Colon (tissue), 2 donors: ENCODE results near the gene ETS1.

Experiments used
- FAIRE-seq: peaks from 2 replicates; lab custom pipeline; 2012; peaks lifted over from hg19 to GRCh38; lab: Jason Lieb, UNC
- donor health status: control.
- donor health status: control.

Gene ETS1

DNA sequence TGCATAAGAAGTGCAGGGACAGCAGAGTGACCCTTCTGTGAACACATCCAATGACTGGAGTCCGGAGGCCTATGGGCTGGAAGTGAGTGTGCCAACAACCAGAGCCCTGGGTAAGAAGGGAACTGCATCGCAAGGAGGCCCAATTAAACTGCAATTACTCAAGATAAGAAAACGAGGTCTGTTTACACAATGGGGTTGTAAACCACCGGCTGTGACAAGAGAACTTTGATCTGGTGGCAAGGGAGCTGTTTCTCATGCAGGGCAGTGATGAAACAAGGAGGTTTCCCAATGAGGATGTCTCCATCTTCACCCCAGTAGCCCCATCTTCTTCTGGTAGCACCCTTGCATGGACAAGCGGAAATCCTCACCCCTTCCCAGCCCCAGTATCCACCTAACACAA lies 21.5 kb downstream of the ETS1 start:
- FAIRE-seq = no peak

DNA sequence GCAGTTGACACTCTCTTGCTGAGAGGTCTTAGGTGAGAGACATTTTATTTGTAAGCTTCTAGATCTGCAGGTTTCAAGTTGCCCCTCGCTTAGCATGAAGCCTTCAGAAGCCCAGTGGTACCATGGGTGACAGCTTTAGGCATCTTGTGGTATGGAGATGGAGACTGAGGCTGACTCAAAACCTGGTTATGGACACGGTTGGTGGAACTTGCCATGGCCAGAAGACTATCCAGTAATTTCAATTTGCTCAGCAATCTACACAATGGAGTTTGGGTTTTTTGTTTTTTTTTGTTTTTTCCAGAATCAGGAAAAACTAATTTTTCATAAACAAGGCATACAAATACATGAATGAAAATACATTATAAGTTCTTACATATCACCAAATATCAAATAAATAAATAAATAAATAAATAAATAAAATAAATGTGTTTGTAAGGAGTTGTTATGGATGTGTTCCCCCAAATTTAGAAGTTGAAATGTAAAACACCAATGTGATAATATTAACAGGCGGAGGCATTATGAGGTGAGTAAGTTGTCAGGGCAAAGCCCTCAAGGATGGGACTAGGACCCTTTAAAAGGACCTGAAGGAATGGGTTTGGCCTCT lies 22.6 kb downstream of the ETS1 start:
- FAIRE-seq = no peak

- no peak for FAIRE-seq
These were observed 23.3 kb downstream of the ETS1 start for GRCh38 chr11:128563942-128564641.

DNA sequence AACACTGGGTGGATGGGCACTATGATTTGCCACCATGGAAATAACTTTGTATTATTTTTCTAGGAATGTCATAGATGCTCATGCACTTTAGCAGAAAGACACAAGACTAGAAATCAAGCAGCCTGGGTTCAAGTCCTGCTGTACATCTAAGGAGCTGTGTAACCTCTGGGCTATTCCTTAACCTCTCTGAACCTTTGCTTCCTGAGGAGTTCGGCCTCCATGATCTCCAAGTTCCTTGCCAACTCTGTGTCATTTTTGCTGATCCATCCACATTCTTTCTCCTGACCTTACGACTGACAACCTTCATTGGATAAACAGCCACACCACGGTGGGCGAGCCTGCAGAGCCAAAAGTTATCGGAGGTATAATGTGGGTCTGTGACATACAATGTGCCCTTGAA lies 24.1 kb downstream of the ETS1 start:
- FAIRE-seq = no peak

GRCh38 chr11:128559496-128560103 lies 27.8 kb downstream of the ETS1 start:
- FAIRE-seq = no peak

- FAIRE-seq = no peak
These were observed 31.8 kb downstream of the ETS1 start for GRCh38 chr11:128555606-128556005.

- no peak for FAIRE-seq
These were observed 33.5 kb downstream of the ETS1 start for GRCh38 chr11:128553662-128554362.

DNA sequence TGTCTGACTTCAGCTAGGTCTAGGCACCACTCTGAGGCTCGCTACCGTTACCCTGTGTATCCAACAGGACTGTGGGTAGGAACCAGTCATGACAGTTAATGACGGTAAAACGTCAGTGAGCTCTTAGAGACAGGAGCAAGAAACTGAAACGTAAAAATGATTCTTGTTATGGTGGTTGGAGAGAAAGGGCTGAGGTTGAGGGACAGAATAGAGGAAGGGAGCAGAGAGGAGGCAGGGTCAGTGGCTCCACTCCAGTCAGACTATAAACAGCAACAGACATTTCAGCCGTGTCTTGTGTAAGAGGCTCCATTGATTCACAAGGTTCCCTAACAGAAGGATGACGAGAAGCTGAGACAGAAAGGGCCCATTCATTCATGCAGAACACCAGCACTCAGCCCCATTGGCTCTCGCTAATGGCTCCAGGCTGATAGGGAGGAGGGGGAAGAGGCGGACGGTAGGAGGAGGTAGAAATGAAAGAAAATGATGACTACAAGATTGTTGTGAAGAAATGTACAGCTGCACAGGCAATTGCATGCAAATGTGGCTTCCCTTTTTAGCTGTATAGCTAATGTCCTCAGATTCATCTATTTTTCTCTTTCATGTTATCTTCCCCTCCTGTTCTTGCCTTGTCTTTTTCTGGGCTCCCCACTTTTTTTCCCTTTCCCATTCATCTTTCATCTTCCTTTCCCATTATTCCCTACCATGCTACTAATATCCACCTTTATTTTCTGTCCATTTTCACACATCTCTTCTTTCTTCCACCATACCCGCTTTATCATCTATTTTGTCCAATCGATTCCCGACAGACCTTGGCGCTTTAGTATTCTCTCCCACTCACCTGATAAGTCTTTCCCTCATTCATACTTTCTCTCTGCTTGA lies 34.3 kb downstream of the ETS1 start:
- FAIRE-seq = no peak

DNA sequence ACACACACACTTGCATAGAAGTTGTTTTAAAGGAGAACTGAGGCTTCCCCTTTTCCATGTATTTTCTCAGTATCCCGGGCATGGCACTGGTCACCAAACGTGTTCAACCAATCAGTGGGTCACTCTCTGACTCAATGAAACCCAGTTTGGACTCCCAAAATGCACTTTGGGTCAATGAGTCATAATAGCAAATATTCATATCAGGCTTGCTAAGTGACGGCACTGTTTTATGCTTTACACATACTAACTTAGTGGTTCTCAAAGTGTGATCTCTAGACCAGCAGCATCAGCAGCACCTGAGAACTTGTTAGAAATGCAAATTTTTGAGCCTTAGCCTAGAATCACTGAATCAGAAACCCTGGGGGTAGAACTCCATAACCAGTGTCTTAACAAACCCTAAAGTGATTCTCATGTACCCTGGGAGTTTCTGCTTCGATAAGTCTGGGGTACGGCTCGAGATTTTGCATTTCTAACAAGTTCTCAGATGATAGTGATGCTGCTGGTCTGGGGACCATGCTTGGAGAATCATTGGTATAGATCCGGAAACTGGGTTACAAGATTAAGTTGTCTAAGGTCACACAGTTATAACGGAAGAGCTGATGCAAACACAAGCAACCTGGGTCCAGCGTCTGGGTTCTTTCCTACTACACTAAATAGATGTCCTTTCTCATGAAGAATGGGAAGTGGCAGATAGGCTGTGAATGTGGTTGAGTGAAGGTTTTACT lies 35.6 kb downstream of the ETS1 start:
- no peak for FAIRE-seq

DNA sequence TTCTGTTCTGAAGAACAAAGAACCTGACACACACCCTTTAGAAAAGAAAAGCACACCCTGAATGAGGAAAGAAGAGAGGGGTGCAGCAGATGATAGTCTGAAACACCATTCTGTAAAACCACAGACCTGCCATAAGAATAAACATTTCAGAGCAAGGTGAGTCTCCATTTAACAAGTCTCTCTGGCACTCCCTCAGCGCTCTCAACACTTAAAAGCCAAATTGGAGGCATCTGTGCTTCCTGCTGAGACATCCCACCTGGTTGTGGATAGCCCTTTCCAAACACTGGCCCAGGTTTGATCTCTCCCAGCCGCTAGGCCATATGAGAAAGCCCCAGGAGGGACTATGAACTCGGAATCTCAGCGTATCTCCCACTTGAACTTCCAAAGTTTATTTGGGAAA lies 36.3 kb downstream of the ETS1 start:
- no peak for FAIRE-seq

DNA sequence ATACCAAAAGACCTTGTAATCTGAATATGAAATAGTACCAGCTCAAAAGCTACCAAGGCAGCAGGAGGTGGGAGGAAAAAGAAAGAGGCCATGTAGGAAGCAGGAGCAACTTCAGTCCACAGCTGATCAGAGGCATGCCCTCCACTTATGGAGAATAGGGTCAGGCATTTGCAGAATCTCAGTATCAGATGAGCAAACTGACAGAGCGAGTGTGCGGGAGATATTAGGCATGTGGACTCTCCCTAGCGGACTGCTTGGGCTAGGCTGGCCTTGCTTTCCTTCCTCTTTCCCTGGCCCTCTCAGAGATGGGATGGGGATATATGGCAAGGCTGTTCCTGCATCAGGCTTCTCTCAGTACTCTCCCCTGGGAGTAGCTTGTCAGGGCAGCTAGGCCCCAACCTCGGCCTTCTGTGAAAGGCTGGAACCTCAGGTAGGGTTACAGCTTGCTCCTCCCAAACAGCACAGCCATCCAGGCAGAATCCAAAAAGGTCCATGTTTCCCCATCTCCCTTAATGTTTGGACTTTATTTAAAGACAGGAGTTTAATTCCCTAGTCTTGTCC lies 37.0 kb downstream of the ETS1 start:
- FAIRE-seq = no peak

DNA sequence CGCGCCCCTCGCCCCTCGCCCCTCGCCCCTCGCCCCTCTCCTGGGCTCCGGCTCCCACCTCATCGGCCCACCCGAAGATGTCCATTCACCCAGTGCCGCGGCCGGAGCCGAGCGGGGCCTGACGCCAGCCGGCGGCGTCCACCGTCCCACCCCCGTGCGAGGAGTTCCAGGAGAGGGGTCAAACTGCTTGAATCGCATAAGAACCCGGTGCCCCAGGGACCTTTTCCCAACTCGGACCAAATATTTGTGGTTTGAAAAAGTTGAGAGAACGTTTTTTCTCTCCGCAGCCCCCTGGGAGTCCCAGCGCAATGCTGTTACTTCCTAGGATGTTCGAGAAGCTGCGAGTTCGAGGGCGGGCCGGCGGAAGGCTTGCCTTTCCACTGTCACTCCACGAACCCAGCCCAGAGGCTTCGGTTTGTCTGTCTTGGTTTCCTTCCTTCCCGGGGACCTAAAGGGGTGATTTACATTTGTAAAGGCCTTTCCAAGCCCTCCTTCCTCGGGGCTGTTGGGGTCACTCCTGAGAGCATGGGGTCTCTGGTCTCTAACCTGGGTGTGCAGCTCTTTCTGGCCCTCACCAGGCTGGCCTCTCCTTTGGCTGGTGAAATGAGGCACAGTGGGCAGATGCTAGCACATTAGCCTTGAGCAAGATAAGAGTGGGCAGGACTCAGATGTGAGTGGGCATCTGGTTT lies 38.0 kb downstream of the ETS1 start:
- FAIRE-seq = no peak

GRCh38 chr11:128548649-128549255 lies 38.6 kb downstream of the ETS1 start:
- no peak for FAIRE-seq

GRCh38 chr11:128547946-128548648 lies 39.3 kb downstream of the ETS1 start:
- FAIRE-seq = no peak

- FAIRE-seq = no peak
These were observed 40.4 kb downstream of the ETS1 start for GRCh38 chr11:128546916-128547315.

- no peak for FAIRE-seq
These were observed 42.8 kb downstream of the ETS1 start for GRCh38 chr11:128544471-128545051.

- no peak for FAIRE-seq
These were observed 46.9 kb downstream of the ETS1 start for GRCh38 chr11:128540469-128540868.

GRCh38 chr11:128536506-128536905 lies 50.9 kb downstream of the ETS1 start:
- FAIRE-seq = no peak
